ENCODE results near the gene SSR2.

DNA sequence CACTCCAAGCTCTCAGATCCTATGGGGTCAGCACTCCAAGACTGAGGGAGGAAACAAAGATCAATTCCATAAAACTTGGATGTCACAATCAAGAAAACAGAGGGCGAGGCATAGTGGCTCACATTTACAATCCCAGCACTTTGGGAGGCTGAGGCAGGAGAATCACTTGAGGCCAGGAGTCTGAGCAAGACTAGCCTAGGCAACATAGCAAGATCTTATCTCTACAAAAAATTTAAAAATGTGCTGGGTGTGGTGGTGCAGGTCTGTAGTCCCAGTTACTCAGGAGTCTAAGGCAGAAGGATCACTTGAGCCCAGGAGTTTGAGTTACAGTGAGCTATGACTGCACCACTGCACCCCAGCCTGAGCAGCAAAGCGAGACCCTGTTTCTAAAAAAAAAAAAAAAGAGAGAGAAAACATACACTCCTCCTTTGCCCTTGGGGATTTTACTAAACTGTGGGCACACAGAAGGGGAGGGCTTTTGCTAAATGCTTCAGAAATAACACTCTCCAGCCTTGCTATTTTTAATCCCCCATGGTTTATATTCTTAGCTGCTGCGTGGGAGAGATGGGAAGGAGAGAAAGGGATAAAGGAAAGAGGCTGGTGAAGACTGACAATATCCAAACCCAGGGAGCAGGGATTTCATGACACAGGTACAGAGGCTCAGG, 60.5 kb downstream of the SSR2 start:
- TF ChIP-seq, protein P1, sequence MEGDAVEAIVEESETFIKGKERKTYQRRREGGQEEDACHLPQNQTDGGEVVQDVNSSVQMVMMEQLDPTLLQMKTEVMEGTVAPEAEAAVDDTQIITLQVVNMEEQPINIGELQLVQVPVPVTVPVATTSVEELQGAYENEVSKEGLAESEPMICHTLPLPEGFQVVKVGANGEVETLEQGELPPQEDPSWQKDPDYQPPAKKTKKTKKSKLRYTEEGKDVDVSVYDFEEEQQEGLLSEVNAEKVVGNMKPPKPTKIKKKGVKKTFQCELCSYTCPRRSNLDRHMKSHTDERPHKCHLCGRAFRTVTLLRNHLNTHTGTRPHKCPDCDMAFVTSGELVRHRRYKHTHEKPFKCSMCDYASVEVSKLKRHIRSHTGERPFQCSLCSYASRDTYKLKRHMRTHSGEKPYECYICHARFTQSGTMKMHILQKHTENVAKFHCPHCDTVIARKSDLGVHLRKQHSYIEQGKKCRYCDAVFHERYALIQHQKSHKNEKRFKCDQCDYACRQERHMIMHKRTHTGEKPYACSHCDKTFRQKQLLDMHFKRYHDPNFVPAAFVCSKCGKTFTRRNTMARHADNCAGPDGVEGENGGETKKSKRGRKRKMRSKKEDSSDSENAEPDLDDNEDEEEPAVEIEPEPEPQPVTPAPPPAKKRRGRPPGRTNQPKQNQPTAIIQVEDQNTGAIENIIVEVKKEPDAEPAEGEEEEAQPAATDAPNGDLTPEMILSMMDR (IDR thresholded peaks at IDR 0.05), result no peak
- TF ChIP-seq POLR2A (IDR thresholded peaks at IDR 0.05) (no peak), EP300 (IDR thresholded peaks at IDR 0.05) (no peak)
